ENCODE measurements around the gene COG5.

Gene COG5

GRCh38 chr7:107388604-107389003 is 175.1 kb downstream of the COG5 start:
- DNase-seq = no peak

- DNase-seq = peak; percentile 78
Measured at GRCh38 chr7:107387573-107388219, 176.0 kb downstream of the COG5 start.

GRCh38 chr7:107387128-107387527 is 176.6 kb downstream of the COG5 start:
- DNase-seq = peak; percentile 20

GRCh38 chr7:107386548-107387102 is 177.1 kb downstream of the COG5 start:
- DNase-seq = no peak

- DNase-seq = no peak
Measured at GRCh38 chr7:107384025-107384424, 179.7 kb downstream of the COG5 start.

- no peak for DNase-seq
Measured at GRCh38 chr7:107383203-107383602, 180.5 kb downstream of the COG5 start.

GRCh38 chr7:107381453-107381852 is 182.3 kb downstream of the COG5 start:
- DNase-seq = no peak

GRCh38 chr7:107373354-107373753 is 190.4 kb downstream of the COG5 start:
- DNase-seq = no peak

GRCh38 chr7:107372298-107372697 is 191.4 kb downstream of the COG5 start:
- DNase-seq = peak; percentile 56

GRCh38 chr7:107370816-107371215 is 192.9 kb downstream of the COG5 start:
- DNase-seq = no peak

GRCh38 chr7:107364787-107365186 is 198.9 kb downstream of the COG5 start:
- DNase-seq = peak; percentile 14

GRCh38 chr7:107359520-107360316 is 204.0 kb downstream of the COG5 start:
- no peak for DNase-seq

GRCh38 chr7:107355616-107356015 is 208.1 kb downstream of the COG5 start:
- DNase-seq = peak; percentile 70

GRCh38 chr7:107354640-107355039 is 209.1 kb downstream of the COG5 start:
- no peak for DNase-seq

GRCh38 chr7:107353701-107354100 is 210.0 kb downstream of the COG5 start:
- DNase-seq = peak; percentile 33

GRCh38 chr7:107345898-107346297 is 217.8 kb downstream of the COG5 start:
- no peak for DNase-seq

- no peak for DNase-seq
Measured at GRCh38 chr7:107344799-107345198, 218.9 kb downstream of the COG5 start.

- no peak for DNase-seq
Measured at GRCh38 chr7:107344286-107344685, 219.4 kb downstream of the COG5 start.

GRCh38 chr7:107338080-107338479 is 225.6 kb downstream of the COG5 start:
- no peak for DNase-seq

- DNase-seq = no peak
Measured at GRCh38 chr7:107332488-107333269, 231.0 kb downstream of the COG5 start.

GRCh38 chr7:107330478-107330877 is 233.2 kb downstream of the COG5 start:
- DNase-seq = no peak

GRCh38 chr7:107327986-107328569 is 235.6 kb downstream of the COG5 start:
- DNase-seq = peak; percentile 29

GRCh38 chr7:107326061-107326460 is 237.7 kb downstream of the COG5 start:
- DNase-seq = no peak

Measured in fibroblast of skin of abdomen (primary cell).